OCI-LY7 (cell line): ENCODE measurements around the gene MKI67. TPM values are rescaled to one million over a fixed set of nuclear protein-coding genes. Genes with fewer than 3 reads are reported as not detected.

Experiments used
- BruUV-seq: library from RNA; stranded (reverse); fragments of 400-500 nt; replicated peaks from 2 replicates; lab custom pipeline; 2021; lab: Mats Ljungman, UMichigan
- CTCF ChIA-PET: fragments of 300-600 bp; sonication (Branson Sonifier 250); formaldehyde crosslinking; loops from one replicate; lab custom pipeline; 2022; ENCODE audit warnings: antibody characterized with exemption; ENCODE audit not compliant: unreplicated experiment; lab: Charles Lee
- POLR2A ChIA-PET: fragments of 300-600 bp; sonication (Branson Sonifier 250); formaldehyde crosslinking; loops from one replicate; lab custom pipeline; 2022; ENCODE audit warnings: antibody characterized with exemption; lab: Charles Lee
- DNase-seq: peaks from one replicate; pipeline ENCODE4 v3.0.0-alpha.2; 2015; ENCODE audit warnings: low spot score
- H2AFZ ChIP-seq: fragments of 200-600 bp; sonication (generic), shearing (Covaris generic); 2 replicates; pipeline ENCODE4 v1.6.1; 2014; ENCODE audit warnings: mild to moderate bottlenecking, antibody characterized with exemption, low read length, moderate library complexity
- H3K27ac ChIP-seq: fragments of 200-600 bp; sonication (generic); 2 replicates; pipeline ENCODE4 v1.5.1; 2014; ENCODE audit warnings: mixed run types, low read depth, mild to moderate bottlenecking, moderate library complexity, low read length, inconsistent platforms; ENCODE audit not compliant: poor library complexity, severe bottlenecking
- H3K36me3 ChIP-seq: fragments of 200-600 bp; sonication (generic); 2 replicates; pipeline ENCODE4 v1.6.1; 2014; ENCODE audit warnings: mild to moderate bottlenecking, antibody characterized with exemption, low read length, moderate library complexity, mixed read lengths; ENCODE audit not compliant: insufficient read depth
- H3K4me1 ChIP-seq: fragments of 200-600 bp; sonication (generic); 2 replicates; pipeline ENCODE4 v1.5.1; 2014; ENCODE audit warnings: mild to moderate bottlenecking, low read length; ENCODE audit not compliant: insufficient read depth, poor library complexity, severe bottlenecking
- H3K4me2 ChIP-seq: fragments of 200-600 bp; sonication (generic); 2 replicates; pipeline ENCODE4 v1.6.1; 2014; ENCODE audit warnings: mild to moderate bottlenecking, low read length
- H3K4me3 ChIP-seq: fragments of 200-600 bp; sonication (generic); 2 replicates; pipeline ENCODE4 v1.5.1; 2014; ENCODE audit warnings: mild to moderate bottlenecking, low read depth, low read length; ENCODE audit not compliant: poor library complexity, severe bottlenecking
- H3K79me2 ChIP-seq: fragments of 200-600 bp; sonication (generic); 2 replicates; pipeline ENCODE4 v1.6.1; 2016; ENCODE audit warnings: low read depth, mild to moderate bottlenecking, low read length, moderate library complexity, mixed read lengths; ENCODE audit not compliant: insufficient read depth
- H3K9me2 ChIP-seq: fragments of 200-600 bp; sonication (generic); 2 replicates; pipeline ENCODE4 v1.6.1; 2016; ENCODE audit warnings: mild to moderate bottlenecking, low read length, mixed read lengths; ENCODE audit not compliant: insufficient read depth
- H3K9me3 ChIP-seq: fragments of 200-600 bp; sonication (generic); 2 replicates; pipeline ENCODE4 v1.6.1; 2014; ENCODE audit warnings: mild to moderate bottlenecking, mixed run types, low read length, mixed read lengths
- H4K20me1 ChIP-seq: fragments of 200-600 bp; sonication (generic); 2 replicates; pipeline ENCODE4 v1.6.1; 2014; ENCODE audit warnings: mild to moderate bottlenecking, antibody characterized with exemption, low read length, moderate library complexity, mixed read lengths; ENCODE audit not compliant: insufficient read depth
- CTCF ChIP-seq: fragments of 200-600 bp; sonication (generic); conservative IDR thresholded peaks from 2 replicates; pipeline ENCODE4 v1.5.1; 2014; ENCODE audit warnings: mild to moderate bottlenecking, antibody characterized with exemption, low read length, moderate library complexity, mixed read lengths
- EZH2phosphoT487 ChIP-seq: fragments of 200-600 bp; sonication (generic); IDR thresholded peaks from 2 replicates; pipeline ENCODE4 v1.6.1; 2018; ENCODE audit warnings: low read depth, borderline replicate concordance, mild to moderate bottlenecking, mixed run types, antibody characterized with exemption, low read length, moderate library complexity, mixed read lengths
- intact Hi-C: fragments of 100-400 bp; cut with micrococcal nuclease; formaldehyde crosslinking; loops from one replicate; pipeline ENCODE4 v1.10.0; 2022; ENCODE audit not compliant: unreplicated experiment
- total RNA-seq, 2 experiments: library from RNA; depleted of rRNA in 1 of 2; stranded (reverse); fragments of >200 nt in 1 of 2; shearing (Covaris generic) in 1 of 2; gene quantifications; 2 replicates each; pipeline ENCODE4 v1.2.3, GENCODE V29; 2014 to 2022

The MKI67 gene
- total RNA-seq, 2 experiments from 2014 or later, result 139 to 192 TPM

GRCh38 chr10:128096486-128097199 lies 29.6 kb downstream of the MKI67 start:
- POLR2A ChIA-PET, result interaction anchor here (0.5 to 1.5 kb wide), 3 partner anchors 11 to 1773 kb away, joined by 3 read pairs; no protein-coding TSS in a partner anchor
- intact Hi-C loops, result no loop called here

GRCh38 chr10:128095753-128096469 lies 30.3 kb downstream of the MKI67 start:
- no TSS peak for BruUV-seq
- no peaks in the 10 kb centered on the region for H3K4me1 ChIP-seq
- no peak overlapping the region for H2AFZ ChIP-seq
- H3K4me3 ChIP-seq, result no peak overlapping the region
- no peak overlapping the region for H3K4me2 ChIP-seq
- no peaks in the 10 kb centered on the region for H3K9me3 ChIP-seq
- ChIA-PET CTCF (no interaction called here), POLR2A (interaction anchor here (0.6 to 1.5 kb wide), 2 partner anchors 11 to 16 kb away, joined by 3 to 6 read pairs; no protein-coding TSS in a partner anchor)
- H4K20me1 ChIP-seq, result peaks cover 8% of the 10 kb centered on the region; the same call in 1 of the 2 replicates
- no peak for TF ChIP-seq CTCF
- TF ChIP-seq EZH2phosphoT487, result no peak
- H3K36me3 ChIP-seq, result peaks cover 62% of the 10 kb centered on the region
- H3K9me2 ChIP-seq, result no peaks in the 10 kb centered on the region
- intact Hi-C loops, result no loop called here
- no peak overlapping the region for H3K27ac ChIP-seq
- no peak for DNase-seq
- H3K79me2 ChIP-seq, result no peaks in the 10 kb centered on the region

More at GRCh38 chr10:128096486-128097199, 29.6 kb downstream of the MKI67 start:
- H3K4me2 ChIP-seq, result no peak overlapping the region
- H3K36me3 ChIP-seq, result peaks cover 69% of the 10 kb centered on the region
- H3K27ac ChIP-seq, result no peak overlapping the region
- TF ChIP-seq EZH2phosphoT487 (no peak), CTCF (no peak)
- H4K20me1 ChIP-seq, result peaks cover 8% of the 10 kb centered on the region; the same call in 1 of the 2 replicates
- H3K9me3 ChIP-seq, result no peaks in the 10 kb centered on the region
- no peaks in the 10 kb centered on the region for H3K9me2 ChIP-seq
- CTCF ChIA-PET, result no interaction called here
- no peak overlapping the region for H3K4me3 ChIP-seq
- no TSS peak for BruUV-seq
- no peak for DNase-seq
- H3K79me2 ChIP-seq, result no peaks in the 10 kb centered on the region
- no peak overlapping the region for H2AFZ ChIP-seq
- no peaks in the 10 kb centered on the region for H3K4me1 ChIP-seq
